PC-9 (cell line): ENCODE data around the gene ADCY2. TPM values are rescaled to one million over a fixed set of nuclear protein-coding genes. Genes with fewer than 3 reads are reported as not detected.
A peak's percentile ranks its signal among the peaks of the same experiment; 100 is the strongest.

Experiments
- BruUV-seq: library from RNA; stranded (reverse); fragments of 400-500 nt; replicated peaks from 2 replicates; lab custom pipeline; 2021; lab: Mats Ljungman, UMichigan
- CTCF ChIA-PET: fragments of 300-600 bp; sonication (Branson Sonifier 250); formaldehyde crosslinking; loops from one replicate; lab custom pipeline; 2022; ENCODE audit warnings: antibody characterized with exemption; lab: Charles Lee
- POLR2A ChIA-PET: fragments of 300-600 bp; sonication (Branson Sonifier 250); formaldehyde crosslinking; loops from one replicate; lab custom pipeline; 2022; ENCODE audit warnings: antibody characterized with exemption; ENCODE audit not compliant: unreplicated experiment; lab: Charles Lee
- DNase-seq, 2 experiments: peaks; one replicate each; pipeline versions ENCODE4 v3.0.0 to v3.0.0-alpha.2; 2015 to 2022; ENCODE audit warnings: mixed read lengths in 1 of 2
- H2AFZ ChIP-seq: fragments of 200-600 bp; sonication (generic); 2 replicates; pipeline ENCODE4 v1.8.1; 2017; ENCODE audit warnings: antibody characterized with exemption
- H3F3A ChIP-seq: fragments of 200-600 bp; sonication (generic); 2 replicates; pipeline ENCODE4 v1.8.1; 2017; ENCODE audit warnings: antibody characterized with exemption, mild to moderate bottlenecking, low read depth; ENCODE audit not compliant: insufficient read depth
- H3K27ac ChIP-seq: fragments of 200-600 bp; sonication (generic); 2 replicates; pipeline ENCODE4 v1.6.1; 2016; ENCODE audit warnings: mixed run types
- H3K27me3 ChIP-seq: fragments of 200-600 bp; sonication (generic); 2 replicates; pipeline ENCODE4 v1.6.1; 2016; ENCODE audit warnings: low read depth, mixed run types; ENCODE audit not compliant: insufficient read depth
- H3K36me3 ChIP-seq: fragments of 200-600 bp; sonication (generic); 2 replicates; pipeline ENCODE4 v1.6.1; 2016; ENCODE audit warnings: low read depth, mixed run types
- H3K4me1 ChIP-seq: fragments of 200-600 bp; sonication (generic); replicated peaks from 2 replicates; pipeline ENCODE4 v1.6.1; 2016; ENCODE audit warnings: mixed run types; ENCODE audit not compliant: insufficient read depth
- H3K4me2 ChIP-seq: fragments of 200-600 bp; sonication (generic); 2 replicates; pipeline ENCODE4 v1.6.1; 2017; ENCODE audit warnings: mixed run types
- H3K4me3 ChIP-seq: fragments of 200-600 bp; sonication (generic); 2 replicates; pipeline ENCODE4 v1.6.1; 2016; ENCODE audit warnings: mixed run types
- H3K79me2 ChIP-seq: fragments of 200-600 bp; sonication (generic); 2 replicates; pipeline ENCODE4 v1.6.1; 2017; ENCODE audit warnings: low read depth, mixed run types
- H3K9me2 ChIP-seq: fragments of 200-600 bp; sonication (generic); 2 replicates; pipeline ENCODE4 v1.8.1; 2017; ENCODE audit warnings: mild to moderate bottlenecking; ENCODE audit not compliant: insufficient read depth
- H3K9me3 ChIP-seq: fragments of 200-600 bp; sonication (generic); 2 replicates; pipeline ENCODE4 v1.8.1; 2016; ENCODE audit warnings: low read depth; ENCODE audit not compliant: insufficient read depth
- H4K20me1 ChIP-seq: fragments of 200-600 bp; sonication (generic); 2 replicates; pipeline ENCODE4 v1.8.1; 2017; ENCODE audit not compliant: insufficient read depth
- CTCF ChIP-seq: fragments of 200-600 bp; sonication (generic); conservative IDR thresholded peaks from 2 replicates; pipeline ENCODE4 v1.6.1; 2017; ENCODE audit warnings: mixed run types, antibody characterized with exemption, mild to moderate bottlenecking, moderate library complexity
- EZH2 ChIP-seq: fragments of 200-600 bp; sonication (generic); IDR thresholded peaks from 2 replicates; pipeline ENCODE4 v1.8.0; 2017; ENCODE audit warnings: antibody characterized with exemption, low read depth
- intact Hi-C: fragments of 100-400 bp; cut with micrococcal nuclease; formaldehyde crosslinking; loops from one replicate; pipeline ENCODE4 v1.10.0; 2022; ENCODE audit not compliant: unreplicated experiment
- total RNA-seq: library from RNA; stranded (reverse); gene quantifications from 2 replicates; pipeline ENCODE4 v1.2.3, GENCODE V29; 2021

The ADCY2 gene
- total RNA-seq, 1 experiment from 2014 or later = not detected

GRCh38 chr5:7762267-7762666, 366.3 kb downstream of the ADCY2 start:
- Histone ChIP-seq H2AFZ (no peak overlapping the region), H3K79me2 (no peaks in the 10 kb centered on the region), H4K20me1 (peaks cover 4% of the 10 kb centered on the region), H3K9me2 (no peaks in the 10 kb centered on the region), H3K4me3 (no peak overlapping the region), H3K27me3 (peaks cover 91% of the 10 kb centered on the region), H3K9me3 (no peaks in the 10 kb centered on the region), H3K27ac (no peak overlapping the region), H3K4me1 (no peaks in the 10 kb centered on the region), H3K4me2 (no peak overlapping the region), H3F3A (no peaks in the 10 kb centered on the region), H3K36me3 (no peaks in the 10 kb centered on the region)
- intact Hi-C loops = no loop called here
- no peak for TF ChIP-seq CTCF
- TF ChIP-seq EZH2 = no peak
- peak in 1 of 2 experiments; percentile 10 for DNase-seq
- ChIA-PET POLR2A (no interaction called here), CTCF (no interaction called here)
- no TSS peak for BruUV-seq

- H3K9me2 ChIP-seq = no peaks in the 10 kb centered on the region
- H3K27me3 ChIP-seq = peaks cover 91% of the 10 kb centered on the region
- no peaks in the 10 kb centered on the region for H3K36me3 ChIP-seq
- no peaks in the 10 kb centered on the region for H3K9me3 ChIP-seq
- H3K4me1 ChIP-seq = no peaks in the 10 kb centered on the region
- no TSS peak for BruUV-seq
- no peak overlapping the region for H3K4me3 ChIP-seq
- no peak for DNase-seq
- no peak overlapping the region for H3K4me2 ChIP-seq
- no peaks in the 10 kb centered on the region for H3F3A ChIP-seq
- intact Hi-C loops = no loop called here
- H3K27ac ChIP-seq = no peak overlapping the region
- no peak for TF ChIP-seq EZH2
- TF ChIP-seq CTCF = no peak
- no peak overlapping the region for H2AFZ ChIP-seq
- H4K20me1 ChIP-seq = peaks cover 5% of the 10 kb centered on the region
- POLR2A ChIA-PET = no interaction called here
- CTCF ChIA-PET = no interaction called here
- no peaks in the 10 kb centered on the region for H3K79me2 ChIP-seq
Observed at GRCh38 chr5:7763621-7764072, 367.7 kb downstream of the ADCY2 start.

GRCh38 chr5:7764452-7764851, 368.5 kb downstream of the ADCY2 start:
- H3K9me3 ChIP-seq = no peaks in the 10 kb centered on the region
- no TSS peak for BruUV-seq
- DNase-seq = no peak
- H3K27ac ChIP-seq = no peak overlapping the region
- intact Hi-C loops = no loop called here
- H3F3A ChIP-seq = no peaks in the 10 kb centered on the region
- no peaks in the 10 kb centered on the region for H3K79me2 ChIP-seq
- no peak overlapping the region for H3K4me2 ChIP-seq
- H3K36me3 ChIP-seq = no peaks in the 10 kb centered on the region
- TF ChIP-seq EZH2 (no peak), CTCF (no peak)
- H3K4me3 ChIP-seq = no peak overlapping the region
- no peaks in the 10 kb centered on the region for H3K4me1 ChIP-seq
- H2AFZ ChIP-seq = no peak overlapping the region
- CTCF ChIA-PET = no interaction called here
- peaks cover 5% of the 10 kb centered on the region for H4K20me1 ChIP-seq
- POLR2A ChIA-PET = no interaction called here
- no peaks in the 10 kb centered on the region for H3K9me2 ChIP-seq
- peaks cover 89% of the 10 kb centered on the region for H3K27me3 ChIP-seq
